VCaP (cell line): Measurements from ENCODE around the gene ACOT7.
"Not testable (repeated sequence)": the region's sequence is repeated elsewhere in the genome, so short reads cannot be mapped to it uniquely, and the experiment has no call there.

Experiments
- H3K27ac ChIP-seq: fragments of 450-650 bp; 2 replicates; pipeline ENCODE4 v1.5.1; 2017
- TF ChIP-seq, protein P1 (sequence below): fragments of 450-650 bp; conservative IDR thresholded peaks from 2 replicates; pipeline ENCODE4 v1.5.1; 2017; ENCODE audit warnings: mild to moderate bottlenecking, moderate library complexity

ACOT7 gene, protein sequence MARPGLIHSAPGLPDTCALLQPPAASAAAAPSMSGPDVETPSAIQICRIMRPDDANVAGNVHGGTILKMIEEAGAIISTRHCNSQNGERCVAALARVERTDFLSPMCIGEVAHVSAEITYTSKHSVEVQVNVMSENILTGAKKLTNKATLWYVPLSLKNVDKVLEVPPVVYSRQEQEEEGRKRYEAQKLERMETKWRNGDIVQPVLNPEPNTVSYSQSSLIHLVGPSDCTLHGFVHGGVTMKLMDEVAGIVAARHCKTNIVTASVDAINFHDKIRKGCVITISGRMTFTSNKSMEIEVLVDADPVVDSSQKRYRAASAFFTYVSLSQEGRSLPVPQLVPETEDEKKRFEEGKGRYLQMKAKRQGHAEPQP

DNA sequence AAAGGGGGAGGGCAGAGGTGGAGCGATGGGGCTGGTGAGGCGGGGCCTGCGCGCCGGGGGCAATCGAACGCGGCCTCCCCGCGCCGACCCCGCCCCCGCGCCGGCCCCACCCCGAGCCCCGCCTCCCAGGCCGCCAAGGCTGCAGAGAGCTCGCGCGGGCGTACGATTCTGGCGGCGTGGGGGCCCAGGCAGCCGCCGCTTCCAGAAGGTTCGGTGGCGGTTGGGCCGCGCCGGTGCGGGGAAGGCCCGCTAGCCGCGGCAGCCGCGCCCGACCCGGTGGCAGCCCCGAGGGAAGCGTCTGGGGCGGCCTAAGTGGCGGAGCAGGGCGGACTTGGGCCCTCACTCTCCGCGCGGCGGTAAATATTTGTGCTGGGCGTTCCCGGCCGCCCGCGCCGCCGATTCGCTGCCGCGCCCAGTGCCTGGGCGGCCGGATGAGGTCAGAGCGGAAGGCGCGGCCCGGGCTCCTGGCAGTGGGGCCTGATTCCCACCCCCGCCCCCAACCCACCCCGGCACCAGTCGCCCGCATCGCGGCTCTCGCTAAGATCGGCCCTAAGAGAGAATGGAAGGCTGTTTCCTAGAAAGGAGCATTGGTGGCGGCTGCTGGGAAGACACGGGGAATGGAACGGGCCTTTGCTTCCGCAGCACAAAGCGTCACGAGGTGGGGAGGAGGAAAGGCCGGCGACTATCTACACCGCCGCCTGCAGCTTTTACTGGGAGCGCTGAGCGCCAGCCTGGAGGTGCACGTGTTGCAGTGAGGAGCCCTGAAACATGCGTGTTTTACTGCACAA, at the start of gene ACOT7:
Gene ACOT7 (minus strand): TSS at position 368 of the 788 bp plus-strand sequence. CDS start 368 bp downstream, outside the sequence.
- H3K27ac ChIP-seq = peak within 1 kb of the TSS; percentile 93
- TF ChIP-seq, protein P1, sequence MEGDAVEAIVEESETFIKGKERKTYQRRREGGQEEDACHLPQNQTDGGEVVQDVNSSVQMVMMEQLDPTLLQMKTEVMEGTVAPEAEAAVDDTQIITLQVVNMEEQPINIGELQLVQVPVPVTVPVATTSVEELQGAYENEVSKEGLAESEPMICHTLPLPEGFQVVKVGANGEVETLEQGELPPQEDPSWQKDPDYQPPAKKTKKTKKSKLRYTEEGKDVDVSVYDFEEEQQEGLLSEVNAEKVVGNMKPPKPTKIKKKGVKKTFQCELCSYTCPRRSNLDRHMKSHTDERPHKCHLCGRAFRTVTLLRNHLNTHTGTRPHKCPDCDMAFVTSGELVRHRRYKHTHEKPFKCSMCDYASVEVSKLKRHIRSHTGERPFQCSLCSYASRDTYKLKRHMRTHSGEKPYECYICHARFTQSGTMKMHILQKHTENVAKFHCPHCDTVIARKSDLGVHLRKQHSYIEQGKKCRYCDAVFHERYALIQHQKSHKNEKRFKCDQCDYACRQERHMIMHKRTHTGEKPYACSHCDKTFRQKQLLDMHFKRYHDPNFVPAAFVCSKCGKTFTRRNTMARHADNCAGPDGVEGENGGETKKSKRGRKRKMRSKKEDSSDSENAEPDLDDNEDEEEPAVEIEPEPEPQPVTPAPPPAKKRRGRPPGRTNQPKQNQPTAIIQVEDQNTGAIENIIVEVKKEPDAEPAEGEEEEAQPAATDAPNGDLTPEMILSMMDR = 0 out of 2 replicates have a peak, but pooled peaks have one; percentile 25

DNA sequence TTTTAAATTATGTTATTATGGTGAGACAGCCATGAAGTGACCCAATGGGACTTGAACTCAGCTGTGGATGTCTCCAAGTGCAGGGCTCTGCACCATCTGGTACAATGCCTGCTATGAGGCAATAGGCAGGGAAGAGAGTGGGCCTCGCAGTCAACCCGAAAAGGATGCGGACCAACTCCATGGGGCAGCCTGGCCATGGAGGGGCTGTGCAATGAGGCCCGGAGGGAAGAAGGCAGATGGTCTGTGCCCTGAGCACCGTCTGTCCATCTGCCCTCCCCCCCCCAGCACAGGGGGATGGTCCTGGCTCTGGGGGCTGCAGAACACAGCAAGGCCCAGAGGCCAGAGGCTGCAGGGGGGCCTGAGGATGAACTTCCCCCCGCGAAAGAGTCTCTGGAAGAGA, 48.0 kb upstream of the ACOT7 start:
- H3K27ac ChIP-seq = no peak overlapping the region
- TF ChIP-seq, protein P1 = no peak

DNA sequence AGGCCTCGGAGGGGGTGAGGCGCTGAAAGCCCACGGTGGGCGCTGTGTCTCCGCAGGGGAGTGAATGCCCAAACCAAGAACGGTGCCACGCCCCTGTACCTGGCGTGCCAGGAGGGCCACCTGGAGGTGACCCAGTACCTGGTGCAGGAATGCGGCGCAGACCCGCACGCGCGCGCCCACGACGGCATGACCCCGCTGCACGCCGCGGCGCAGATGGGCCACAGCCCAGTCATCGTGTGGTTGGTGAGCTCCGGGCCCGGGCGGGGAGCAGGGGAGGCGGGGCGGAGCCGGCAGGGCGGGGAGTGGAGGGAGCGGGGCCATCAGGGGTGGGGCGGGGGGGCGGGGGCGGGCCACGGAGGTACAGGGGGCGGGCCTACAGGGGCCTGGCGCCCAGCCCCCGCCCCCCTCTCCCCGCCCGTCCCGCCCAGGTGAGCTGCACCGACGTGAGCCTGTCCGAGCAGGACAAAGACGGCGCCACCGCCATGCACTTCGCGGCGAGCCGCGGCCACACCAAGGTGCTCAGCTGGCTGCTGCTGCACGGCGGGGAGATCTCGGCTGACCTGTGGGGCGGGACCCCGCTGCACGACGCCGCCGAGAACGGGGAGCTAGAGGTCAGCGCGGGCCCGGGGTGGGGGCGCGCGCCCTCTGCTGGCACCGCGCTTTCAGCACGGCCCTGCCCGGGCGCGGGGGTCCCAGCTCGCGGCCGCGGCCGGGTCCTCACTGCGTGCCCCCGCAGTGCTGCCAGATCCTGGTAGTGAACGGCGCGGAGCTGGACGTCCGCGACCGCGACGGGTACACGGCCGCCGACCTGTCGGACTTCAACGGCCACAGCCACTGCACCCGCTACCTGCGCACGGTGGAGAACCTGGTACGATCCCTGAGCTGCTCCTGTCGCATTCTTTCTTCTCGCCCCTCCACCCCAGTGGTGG, 46.9 kb upstream of the ACOT7 start:
- TF ChIP-seq, protein P1 = peak; percentile 24; the same call in 1 of the 2 replicates
- no peak overlapping the region for H3K27ac ChIP-seq

DNA sequence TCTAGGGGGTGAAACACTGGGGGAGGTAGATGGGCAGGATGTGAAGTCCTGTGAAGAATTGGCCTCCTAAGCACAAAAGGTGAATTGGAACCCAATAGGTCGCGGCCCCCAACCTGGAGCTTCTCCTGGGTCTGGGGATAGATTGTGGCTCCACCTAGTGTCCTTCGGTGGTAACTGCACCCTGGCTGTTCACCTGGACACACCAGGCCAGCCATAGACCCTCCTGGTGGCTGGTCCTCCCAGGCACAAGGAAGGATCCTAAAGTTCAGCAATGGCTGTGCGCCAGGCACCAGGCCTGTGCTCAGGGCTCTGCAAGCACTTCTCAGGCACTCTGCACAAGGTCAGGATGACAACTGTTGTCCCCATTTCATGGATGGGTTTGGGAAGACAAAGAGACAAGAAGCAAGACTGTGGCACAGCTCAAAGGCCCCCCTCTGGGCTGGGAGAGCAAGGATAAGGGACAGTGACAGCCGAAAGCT, 44.5 kb upstream of the ACOT7 start:
- H3K27ac ChIP-seq = no peak overlapping the region
- TF ChIP-seq, protein P1 = peak; percentile 97

DNA sequence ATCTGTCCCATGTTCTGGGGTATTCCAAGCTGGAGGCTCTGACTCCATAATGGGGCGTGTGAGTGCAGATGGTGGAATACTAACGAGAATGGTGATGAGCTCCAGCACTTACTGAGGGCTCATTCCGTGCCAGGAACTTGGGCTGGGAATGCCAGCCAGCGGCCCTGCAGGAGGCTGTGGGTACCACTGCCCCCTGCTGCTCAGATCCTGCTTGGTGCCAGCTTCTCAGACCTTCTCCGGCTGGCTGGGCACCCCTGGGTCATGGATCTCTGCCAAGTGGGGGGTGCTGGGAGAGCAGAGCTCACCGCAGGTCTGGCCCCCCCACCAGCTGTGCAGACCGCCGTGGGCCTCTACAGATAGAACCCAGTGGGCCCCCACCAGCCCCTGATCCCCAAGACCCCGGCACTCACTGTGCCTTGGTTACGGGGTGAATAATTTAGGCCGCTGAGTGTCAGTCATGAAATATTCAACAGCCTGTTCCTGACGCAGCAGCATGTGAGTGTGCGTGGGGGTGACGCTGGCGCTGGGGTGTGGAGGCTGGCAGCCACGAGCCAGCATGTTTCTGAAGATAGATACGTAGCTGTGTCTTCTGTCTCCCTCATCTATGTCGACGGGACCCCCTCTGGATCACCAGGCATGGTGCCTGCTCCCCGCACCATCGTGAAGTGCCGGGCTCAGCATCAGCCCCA, 43.6 kb upstream of the ACOT7 start:
- H3K27ac ChIP-seq = not testable (repeated sequence)
- TF ChIP-seq, protein P1 = peak; percentile 62

DNA sequence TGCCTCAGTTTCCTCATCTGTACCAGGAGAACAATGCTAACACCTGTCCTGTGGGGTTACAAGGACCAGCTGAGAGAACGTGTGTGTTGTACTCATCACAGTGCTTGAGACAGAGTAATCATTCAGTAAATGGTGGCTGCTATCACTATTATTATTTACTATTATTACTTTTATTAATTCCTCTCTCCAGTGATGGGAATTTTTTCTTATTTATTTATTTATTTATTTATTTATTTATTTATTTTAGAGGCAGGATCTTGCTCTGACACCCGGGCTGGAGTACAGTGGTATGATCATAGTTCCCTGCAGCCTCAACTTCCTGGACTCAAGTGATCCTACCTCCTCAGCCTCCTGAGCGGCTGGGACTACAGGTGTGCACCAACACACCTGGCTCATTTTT, 42.7 kb upstream of the ACOT7 start:
- not testable (repeated sequence) for H3K27ac ChIP-seq

DNA sequence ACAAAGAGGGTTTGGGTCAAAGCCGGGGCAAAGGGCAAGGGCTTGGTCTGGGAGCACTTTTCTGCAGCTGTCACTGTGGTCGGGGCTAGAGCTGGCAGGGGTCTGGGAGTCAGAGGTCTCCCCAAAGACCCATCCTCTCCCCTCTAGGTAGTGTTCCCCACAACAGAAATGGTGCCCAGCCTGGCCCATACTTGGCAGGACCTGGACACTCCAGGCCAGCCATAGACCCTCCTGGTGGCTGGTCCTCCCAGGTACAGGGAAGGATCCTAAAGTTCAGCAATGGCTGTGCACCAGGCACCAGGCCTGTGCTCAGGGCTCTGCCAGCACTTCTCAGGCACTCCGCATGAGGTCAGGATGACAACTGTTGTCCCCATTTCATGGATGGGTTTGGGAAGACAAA, 42.0 kb upstream of the ACOT7 start:
- TF ChIP-seq, protein P1 = no peak
- H3K27ac ChIP-seq = no peak overlapping the region
